Type B pancreatic cell (in vitro differentiated cells): ENCODE results near the gene SCT. TPM values are rescaled to one million over a fixed set of nuclear protein-coding genes. Genes with fewer than 3 reads are reported as not detected.

ENCODE experiments used
- DNase-seq: peaks from one replicate; pipeline ENCODE4 v3.0.0; 2021; ENCODE audit warnings: mixed read lengths; ENCODE audit not compliant: unreplicated experiment; ENCODE audit errors: extremely low spot score
- H3K27ac Mint-ChIP-seq: 2 replicates; pipeline ENCODE4 v1.8.0; 2021; ENCODE audit warnings: mild to moderate bottlenecking, mixed read lengths
- H3K27me3 Mint-ChIP-seq: 2 replicates; pipeline ENCODE4 v1.8.0; 2021; ENCODE audit warnings: mixed read lengths
- H3K36me3 Mint-ChIP-seq: 2 replicates; pipeline ENCODE4 v1.8.0; 2021; ENCODE audit warnings: mixed read lengths
- H3K4me1 Mint-ChIP-seq: one replicate; pipeline ENCODE4 v1.8.0; 2021; ENCODE audit warnings: mixed read lengths; ENCODE audit not compliant: unreplicated experiment
- H3K4me3 Mint-ChIP-seq: 2 replicates; pipeline ENCODE4 v1.8.0; 2021; ENCODE audit warnings: mild to moderate bottlenecking, mixed read lengths
- H3K9me3 Mint-ChIP-seq: 2 replicates; pipeline ENCODE4 v1.8.0; 2021; ENCODE audit warnings: mixed read lengths
- total RNA-seq: library from RNA; stranded (reverse); gene quantifications from 2 replicates; pipeline ENCODE4 v1.2.1, GENCODE V29; 2021; ENCODE audit warnings: low replicate concordance
- TF ChIP-seq, protein P1 (sequence below): fragments of 200-600 bp; sonication (generic); conservative IDR thresholded peaks from 2 replicates; pipeline ENCODE4 v1.5.0; 2021; ENCODE audit warnings: antibody characterized with exemption, mild to moderate bottlenecking

SCT gene
- total RNA-seq, 1 donor from 2014 or later = 3.1 TPM

DNA sequence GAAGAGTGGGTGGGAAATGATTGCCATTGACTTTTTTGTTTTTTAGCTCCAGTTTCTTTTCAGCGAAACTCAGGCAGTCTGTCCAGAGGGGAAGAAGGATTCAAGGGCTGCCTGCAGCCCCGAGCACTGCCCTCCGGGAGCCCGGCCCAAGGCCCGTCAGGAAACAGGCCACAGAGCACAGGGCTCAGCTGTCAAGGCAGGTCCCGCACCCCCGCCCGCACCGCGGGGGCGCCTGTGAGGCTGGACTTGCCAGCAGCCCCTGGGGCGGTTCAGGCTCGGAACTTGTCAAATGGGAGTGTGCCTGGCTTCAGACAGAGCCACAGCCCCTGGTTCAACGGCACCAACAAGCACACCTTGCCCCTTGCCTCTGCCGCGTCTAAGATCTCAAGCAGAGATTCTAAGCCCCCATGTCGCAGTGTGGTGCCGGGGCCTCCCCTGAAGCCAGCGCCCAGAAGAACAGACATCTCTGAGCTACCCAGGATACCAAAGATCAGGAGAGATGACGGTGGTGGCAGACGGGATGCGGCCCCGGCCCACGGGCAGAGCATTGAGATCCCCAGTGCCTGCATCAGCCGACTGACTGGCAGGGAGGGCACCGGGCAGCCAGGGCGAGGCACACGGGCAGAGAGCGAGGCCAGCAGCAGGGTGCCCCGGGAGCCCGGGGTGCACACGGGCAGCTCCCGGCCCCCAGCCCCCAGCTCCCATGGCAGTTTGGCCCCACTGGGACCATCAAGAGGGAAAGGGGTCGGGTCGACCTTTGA lies 19.8 kb downstream of the SCT start:
- Mint-ChIP-seq H3K4me3 (no peak overlapping the region), H3K27me3 (no peaks in the 10 kb centered on the region), H3K36me3 (peaks cover 8% of the 10 kb centered on the region), H3K4me1 (no peaks in the 10 kb centered on the region), H3K9me3 (no peaks in the 10 kb centered on the region), H3K27ac (peak overlapping the region; percentile 23)
- DNase-seq = no peak
- TF ChIP-seq, protein P1, sequence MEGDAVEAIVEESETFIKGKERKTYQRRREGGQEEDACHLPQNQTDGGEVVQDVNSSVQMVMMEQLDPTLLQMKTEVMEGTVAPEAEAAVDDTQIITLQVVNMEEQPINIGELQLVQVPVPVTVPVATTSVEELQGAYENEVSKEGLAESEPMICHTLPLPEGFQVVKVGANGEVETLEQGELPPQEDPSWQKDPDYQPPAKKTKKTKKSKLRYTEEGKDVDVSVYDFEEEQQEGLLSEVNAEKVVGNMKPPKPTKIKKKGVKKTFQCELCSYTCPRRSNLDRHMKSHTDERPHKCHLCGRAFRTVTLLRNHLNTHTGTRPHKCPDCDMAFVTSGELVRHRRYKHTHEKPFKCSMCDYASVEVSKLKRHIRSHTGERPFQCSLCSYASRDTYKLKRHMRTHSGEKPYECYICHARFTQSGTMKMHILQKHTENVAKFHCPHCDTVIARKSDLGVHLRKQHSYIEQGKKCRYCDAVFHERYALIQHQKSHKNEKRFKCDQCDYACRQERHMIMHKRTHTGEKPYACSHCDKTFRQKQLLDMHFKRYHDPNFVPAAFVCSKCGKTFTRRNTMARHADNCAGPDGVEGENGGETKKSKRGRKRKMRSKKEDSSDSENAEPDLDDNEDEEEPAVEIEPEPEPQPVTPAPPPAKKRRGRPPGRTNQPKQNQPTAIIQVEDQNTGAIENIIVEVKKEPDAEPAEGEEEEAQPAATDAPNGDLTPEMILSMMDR = no peak

DNA sequence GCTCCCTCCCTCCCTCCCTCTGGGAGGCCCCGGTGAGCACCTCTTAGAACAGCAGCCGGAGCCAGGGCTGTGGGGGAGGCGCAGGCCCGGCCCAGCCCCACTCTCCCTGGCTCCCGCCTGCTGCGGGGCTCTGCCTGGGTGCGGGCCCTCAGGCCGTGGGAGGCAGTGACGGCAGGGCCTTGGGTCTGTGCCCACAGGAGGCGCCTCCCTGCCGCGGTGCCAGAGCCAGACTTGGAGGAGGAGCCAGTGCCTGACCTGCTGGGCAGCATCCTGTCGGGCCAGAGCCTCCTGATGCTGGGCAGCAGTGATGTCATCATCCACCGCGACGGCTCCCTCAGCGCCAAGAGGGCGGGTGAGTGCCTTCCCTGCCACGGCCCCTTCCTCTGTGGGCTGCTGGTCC lies 20.7 kb downstream of the SCT start:
- DNase-seq = no peak
- TF ChIP-seq, protein P1 = no peak
- H3K36me3 Mint-ChIP-seq = peaks cover 8% of the 10 kb centered on the region
- H3K27ac Mint-ChIP-seq = no peak overlapping the region
- no peaks in the 10 kb centered on the region for H3K27me3 Mint-ChIP-seq
- H3K9me3 Mint-ChIP-seq = no peaks in the 10 kb centered on the region
- no peak overlapping the region for H3K4me3 Mint-ChIP-seq
- H3K4me1 Mint-ChIP-seq = no peaks in the 10 kb centered on the region

DNA sequence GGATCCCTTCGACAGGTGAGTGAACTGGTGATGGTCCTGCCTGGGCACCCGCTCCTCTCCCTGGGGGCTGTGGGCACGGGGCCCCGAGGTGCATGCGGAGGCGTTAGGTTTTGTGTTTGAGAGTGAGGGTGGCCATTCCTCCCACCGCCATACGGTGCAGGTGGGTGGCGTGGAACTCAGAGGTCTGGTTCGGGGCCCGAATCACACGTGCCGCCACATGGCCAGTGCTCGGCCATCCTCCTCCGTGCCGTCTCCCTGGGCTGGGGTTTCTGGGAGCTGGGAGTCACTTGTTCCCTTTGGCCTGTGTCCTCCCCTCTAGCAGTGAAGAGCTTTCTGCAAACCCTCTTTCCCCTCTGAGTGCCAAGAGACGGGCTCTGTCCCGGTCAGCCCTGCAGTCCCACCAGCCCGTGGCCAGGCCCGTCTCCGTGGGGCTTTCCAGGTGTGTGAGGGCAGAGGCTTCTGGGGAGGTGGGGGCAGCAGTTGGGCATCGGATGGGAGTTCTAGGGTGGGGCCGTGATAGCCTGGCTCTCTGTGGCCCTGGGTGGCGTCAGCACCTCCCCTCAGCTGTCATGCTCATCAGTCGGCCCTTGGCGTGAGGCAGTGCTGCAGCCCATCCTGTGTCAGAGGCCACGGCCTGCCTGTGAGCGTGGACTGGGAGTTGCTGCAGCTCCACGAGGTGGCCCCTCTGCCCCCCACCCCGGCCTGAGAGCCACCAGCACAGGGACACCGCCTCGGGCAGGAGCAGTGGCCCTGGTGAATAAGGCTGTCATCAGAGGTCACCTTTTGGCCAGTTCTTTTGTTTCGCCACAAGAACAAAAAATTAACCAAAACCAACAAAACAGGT lies 21.5 kb downstream of the SCT start:
- no peak overlapping the region for H3K27ac Mint-ChIP-seq
- no peaks in the 10 kb centered on the region for H3K27me3 Mint-ChIP-seq
- no peaks in the 10 kb centered on the region for H3K4me1 Mint-ChIP-seq
- TF ChIP-seq, protein P1 = no peak
- H3K36me3 Mint-ChIP-seq = peaks cover 9% of the 10 kb centered on the region
- no peak overlapping the region for H3K4me3 Mint-ChIP-seq
- no peak for DNase-seq
- no peaks in the 10 kb centered on the region for H3K9me3 Mint-ChIP-seq

DNA sequence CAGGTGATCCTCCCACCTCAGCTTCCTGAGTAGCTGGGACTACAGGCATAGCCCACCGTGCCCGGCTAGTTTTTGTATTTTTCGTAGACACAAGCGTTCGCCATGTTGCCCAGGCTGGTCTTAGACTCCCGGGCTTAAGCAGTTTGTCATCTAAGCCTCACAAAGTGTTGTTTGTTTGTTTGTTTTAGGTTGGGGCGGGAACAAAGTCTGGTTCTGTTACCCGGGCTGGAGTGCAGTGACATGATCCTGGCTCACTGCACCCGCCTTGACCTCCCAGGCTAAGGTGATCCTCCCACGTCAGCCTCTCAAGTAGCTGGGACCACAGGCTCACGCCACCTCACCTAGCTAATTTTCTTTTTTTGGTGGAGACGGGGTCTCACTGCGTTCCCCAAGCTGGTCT lies 23.8 kb downstream of the SCT start:
- Mint-ChIP-seq H3K4me1 (no peaks in the 10 kb centered on the region), H3K27me3 (no peaks in the 10 kb centered on the region), H3K9me3 (no peaks in the 10 kb centered on the region), H3K27ac (no peak overlapping the region), H3K4me3 (no peak overlapping the region), H3K36me3 (peaks cover 9% of the 10 kb centered on the region)
- no peak for DNase-seq
- TF ChIP-seq, protein P1 = no peak

- H3K9me3 Mint-ChIP-seq = no peaks in the 10 kb centered on the region
- H3K27ac Mint-ChIP-seq = no peak overlapping the region
- TF ChIP-seq, protein P1 = no peak
- H3K4me3 Mint-ChIP-seq = no peak overlapping the region
- no peaks in the 10 kb centered on the region for H3K27me3 Mint-ChIP-seq
- peaks cover 9% of the 10 kb centered on the region for H3K36me3 Mint-ChIP-seq
- no peaks in the 10 kb centered on the region for H3K4me1 Mint-ChIP-seq
- DNase-seq = no peak
These were observed 25.3 kb downstream of the SCT start for GRCh38 chr11:601573-602245.
